Measurements from ENCODE around the gene ACY1.
"Not testable (repeated sequence)": the region's sequence is repeated elsewhere in the genome, so short reads cannot be mapped to it uniquely, and the experiment has no call there.

Gene ACY1

DNA sequence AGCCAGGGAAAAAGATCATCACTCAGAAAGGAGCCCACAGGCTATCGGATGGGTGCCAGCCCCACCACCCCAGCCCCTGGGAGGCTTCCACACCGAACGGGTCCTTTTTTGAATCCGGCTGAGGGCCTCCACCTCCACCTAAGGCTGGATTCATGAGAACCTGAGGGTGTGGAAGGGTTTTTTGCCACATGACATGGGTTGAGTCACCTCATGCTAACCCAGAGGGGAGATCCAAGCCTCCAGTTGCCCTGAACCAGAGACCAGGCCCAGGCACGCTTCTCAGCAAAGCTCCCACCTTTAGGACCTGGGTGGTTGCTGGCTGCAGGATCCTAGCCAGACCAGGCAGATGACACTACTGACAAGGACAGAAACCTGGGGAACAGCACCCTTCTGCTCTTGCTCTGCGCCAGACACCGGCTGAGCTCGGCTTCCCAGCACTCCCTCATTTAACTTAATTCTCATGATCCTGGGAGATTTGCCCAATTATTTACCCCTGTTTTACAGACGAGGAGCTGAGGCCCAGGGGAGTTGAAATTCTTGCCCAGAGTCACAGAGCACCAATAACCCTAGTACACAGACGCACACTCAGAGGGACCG lies 47.5 kb downstream of the ACY1 start:
- no peak for FAIRE-seq

DNA sequence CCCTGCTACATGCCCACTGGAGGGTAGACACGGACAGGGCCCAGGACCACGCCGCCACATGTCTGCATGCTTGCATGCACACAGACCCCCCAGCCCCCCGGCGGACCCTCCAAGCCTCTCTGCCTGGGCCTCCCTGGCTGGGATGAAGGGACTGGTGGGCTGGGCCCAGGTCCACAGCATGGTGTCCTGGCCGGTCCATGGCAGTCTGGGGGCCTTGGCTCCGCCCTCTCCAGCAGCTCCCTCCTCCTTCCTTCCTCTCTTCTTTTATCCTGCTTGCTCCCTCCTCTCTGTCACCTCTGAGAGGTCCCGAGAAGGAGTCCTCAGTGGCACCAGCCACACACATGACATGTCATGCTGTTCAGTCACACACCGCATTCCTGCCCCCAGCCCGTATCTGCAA lies 48.6 kb downstream of the ACY1 start:
- FAIRE-seq = no peak

DNA sequence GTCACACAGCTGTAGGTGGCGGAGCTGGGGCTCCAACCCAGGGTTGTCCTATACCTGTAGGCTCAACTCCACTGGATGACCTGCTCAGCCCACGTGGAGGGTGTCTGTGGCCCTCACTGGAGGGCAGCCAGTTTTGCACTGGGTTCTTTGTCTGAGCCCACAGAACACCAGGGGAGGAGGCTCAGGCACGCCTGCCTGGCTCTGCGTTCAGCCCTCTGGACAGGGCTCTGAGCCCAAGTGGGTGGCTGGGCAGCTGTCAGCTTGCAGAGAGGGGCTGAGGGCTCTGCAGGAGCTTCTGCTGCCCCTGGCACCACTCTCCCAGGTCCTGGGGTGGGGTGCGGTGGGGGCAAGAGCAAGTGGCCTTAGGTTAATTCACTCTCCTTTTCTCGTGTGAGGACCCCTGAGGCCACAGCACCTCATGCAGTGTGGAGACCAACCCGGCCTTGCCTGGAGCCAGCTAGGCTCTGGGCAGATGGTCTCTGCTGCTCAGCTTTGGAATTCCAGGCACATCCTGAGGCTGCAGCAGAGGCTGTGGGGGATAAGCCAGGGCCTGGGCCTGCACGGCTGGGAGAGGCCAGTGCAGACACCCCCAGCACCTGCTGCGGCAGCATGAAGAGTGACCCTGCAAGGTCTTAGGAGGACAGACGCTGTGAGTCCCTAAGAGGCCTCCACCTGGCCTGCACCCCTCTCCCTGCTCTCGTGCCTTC lies 49.5 kb downstream of the ACY1 start:
- no peak for FAIRE-seq

DNA sequence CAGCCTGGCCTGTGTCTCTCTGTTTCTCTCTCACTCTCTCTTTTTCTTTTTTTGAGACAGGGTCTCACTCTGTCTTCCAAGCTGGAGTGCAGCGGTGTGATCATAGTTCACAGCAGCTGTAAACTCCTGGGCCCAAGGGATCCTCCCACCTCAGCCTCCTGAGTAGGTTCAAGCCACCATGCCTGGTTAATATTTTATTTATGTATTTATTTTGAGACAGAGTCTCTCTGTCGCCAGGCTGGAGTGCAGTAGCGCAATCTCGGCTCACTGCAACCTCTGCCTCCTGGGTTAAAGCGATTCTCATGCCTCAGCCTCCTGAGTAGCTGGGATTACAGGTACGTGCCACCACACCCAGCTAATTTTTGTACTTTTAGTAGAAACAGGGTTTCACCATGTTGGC lies 50.4 kb downstream of the ACY1 start:
- not testable (repeated sequence) for FAIRE-seq

DNA sequence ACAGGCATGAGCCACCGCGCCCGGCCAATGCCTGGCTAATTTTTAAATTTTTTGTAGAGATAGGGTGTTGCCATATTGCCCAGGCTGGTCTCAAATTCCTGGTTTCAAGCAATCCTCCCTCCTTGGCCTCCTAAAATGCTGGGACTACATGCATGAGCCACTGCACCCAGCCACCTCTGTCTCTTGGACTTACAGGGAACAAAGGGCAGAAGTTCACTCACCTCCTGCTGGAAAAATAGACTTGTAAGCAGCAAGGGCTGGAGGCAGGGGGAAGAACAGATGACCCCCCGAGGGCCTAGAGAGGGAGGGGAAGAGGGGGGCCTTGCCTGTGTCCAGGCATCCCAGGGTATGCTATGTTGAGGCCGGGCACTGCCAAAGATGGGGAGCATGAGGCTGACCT lies 50.9 kb downstream of the ACY1 start:
- no peak for FAIRE-seq

DNA sequence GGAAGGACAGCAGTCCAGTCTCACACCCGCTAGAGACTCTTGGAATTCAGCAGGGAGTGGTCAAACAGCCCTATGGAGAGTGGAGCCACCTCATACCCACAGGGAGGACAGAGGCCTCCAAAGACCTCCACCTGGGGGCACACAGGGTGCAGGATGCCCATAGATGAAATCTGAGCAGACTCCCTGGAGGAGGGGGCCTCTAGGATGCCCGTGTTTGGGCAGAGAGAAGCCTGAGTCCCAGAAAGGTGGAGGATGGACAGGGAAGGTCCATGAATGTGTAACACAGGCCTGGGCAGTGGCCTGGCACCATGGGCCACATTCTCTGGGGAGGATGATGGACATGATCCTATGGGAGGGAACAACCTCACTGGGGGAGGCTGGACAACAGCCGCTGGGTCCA lies 51.3 kb downstream of the ACY1 start:
- no peak for FAIRE-seq

DNA sequence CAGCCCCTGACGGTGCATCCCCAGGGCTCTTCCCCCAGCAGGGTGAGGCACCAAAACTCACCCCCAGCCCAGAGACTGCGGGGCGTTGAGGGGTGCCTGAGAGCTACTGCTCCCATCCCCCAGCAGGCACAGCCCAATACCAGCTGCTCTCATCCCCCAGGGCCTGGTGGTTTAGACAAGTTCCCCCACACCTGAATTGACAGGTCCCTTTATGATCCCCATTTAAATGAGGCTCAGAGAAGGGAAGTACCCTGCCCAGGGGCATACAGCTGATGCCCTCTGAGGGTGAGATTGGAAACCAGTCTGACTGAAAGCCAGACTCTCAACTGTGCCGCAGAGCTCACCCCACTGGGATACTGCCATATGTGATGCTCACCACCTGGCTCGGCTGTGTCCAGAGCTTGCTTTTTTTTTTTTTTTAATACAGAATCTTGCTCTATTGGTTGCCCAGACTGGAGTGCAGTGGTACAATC lies 52.9 kb downstream of the ACY1 start:
- FAIRE-seq = no peak

DNA sequence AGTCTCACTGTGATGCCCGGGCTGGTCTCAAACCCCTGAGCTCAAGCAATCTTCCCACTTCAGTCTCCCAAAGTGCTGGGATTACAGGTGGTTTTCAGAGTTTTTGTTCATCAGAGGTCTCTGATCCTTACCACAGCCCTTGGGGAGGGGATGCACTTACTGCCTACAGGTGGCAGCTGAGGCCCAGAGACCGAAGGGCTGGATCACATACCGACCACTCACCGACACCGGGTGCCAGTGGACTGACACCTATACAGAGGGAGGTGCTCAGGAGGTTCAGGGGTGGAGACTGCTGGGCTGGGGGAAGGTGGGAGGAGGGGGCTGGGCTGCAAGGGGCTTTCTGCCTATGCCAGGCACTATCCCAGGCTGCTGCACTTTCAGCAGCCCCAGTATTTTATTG lies 53.5 kb downstream of the ACY1 start:
- FAIRE-seq = no peak

DNA sequence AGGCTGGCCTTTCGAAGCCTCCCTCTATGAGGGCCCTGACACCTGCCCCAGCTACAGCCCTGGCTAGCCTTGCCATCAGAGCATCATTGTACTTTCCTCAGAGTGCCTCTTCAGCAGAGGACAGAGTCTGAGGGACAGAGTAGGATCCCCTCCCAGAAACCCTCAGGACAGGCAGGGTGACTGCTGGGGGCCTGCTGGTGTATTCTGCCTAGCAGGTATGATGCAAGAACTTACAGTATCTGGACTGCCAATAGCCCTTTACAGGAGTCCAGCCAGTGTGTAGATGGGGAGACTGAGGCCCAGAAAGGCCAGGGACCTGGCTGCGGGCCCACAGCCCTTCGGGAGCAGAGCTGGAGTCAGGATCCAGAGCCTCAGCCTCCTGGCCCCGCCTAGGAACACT lies 54.0 kb downstream of the ACY1 start:
- no peak for FAIRE-seq

DNA sequence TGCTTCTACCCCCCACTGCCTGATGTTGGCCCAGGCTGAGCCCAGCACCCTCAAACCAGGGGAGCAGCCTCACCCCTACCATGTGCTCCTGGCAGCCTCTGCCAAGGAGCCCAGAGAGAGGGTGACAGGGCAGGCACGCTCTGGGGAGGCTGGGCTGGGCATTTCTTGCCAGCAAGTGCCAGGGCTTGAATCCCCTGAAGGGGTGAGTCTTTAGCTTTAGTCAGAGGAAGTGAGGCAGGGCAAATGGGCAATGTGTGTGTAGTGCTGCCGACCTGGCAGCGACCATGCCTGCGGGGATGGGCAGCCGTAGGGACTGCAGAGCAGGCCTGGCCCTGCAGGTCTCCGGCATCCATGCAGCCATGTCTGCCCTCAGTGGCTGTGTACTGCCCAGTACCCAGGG lies 54.9 kb downstream of the ACY1 start:
- FAIRE-seq = no peak

Measured in islet of Langerhans (tissue), 1 donor.